GM21390 (cell line): Measurements from ENCODE around the gene PNMA5.

ENCODE experiments used
- ATAC-seq: cut with Tn5 transposase; IDR thresholded peaks from one replicate; pipeline ENCODE4 v1.9.1; 2021; ENCODE audit not compliant: unreplicated experiment

PNMA5 gene

GRCh38 chrX:152958524-152959465 lies 35.1 kb downstream of the PNMA5 start:
- peak; percentile 98 for ATAC-seq

DNA sequence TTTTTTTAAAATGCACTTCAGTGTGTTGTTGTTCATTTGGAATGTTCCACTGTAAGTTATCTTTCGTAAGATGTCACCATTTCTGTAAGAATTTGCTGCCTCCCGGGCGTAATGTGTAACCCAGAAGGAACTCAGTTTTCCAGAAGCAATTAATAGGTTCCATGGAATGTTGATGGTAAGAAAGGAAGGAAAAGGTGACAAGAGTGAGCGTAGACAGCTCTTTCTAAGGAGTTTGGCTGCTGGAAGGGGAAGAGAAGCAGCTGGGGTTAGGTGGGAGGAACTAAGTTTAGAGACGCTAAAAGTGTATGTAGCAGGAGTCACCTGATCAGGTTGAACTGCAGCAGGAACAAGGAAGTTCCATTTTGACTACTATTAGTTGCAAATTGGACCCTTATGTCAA lies 35.9 kb downstream of the PNMA5 start:
- no peak for ATAC-seq

- ATAC-seq, result no peak
Measured at GRCh38 chrX:152950786-152951185, 43.1 kb downstream of the PNMA5 start.

DNA sequence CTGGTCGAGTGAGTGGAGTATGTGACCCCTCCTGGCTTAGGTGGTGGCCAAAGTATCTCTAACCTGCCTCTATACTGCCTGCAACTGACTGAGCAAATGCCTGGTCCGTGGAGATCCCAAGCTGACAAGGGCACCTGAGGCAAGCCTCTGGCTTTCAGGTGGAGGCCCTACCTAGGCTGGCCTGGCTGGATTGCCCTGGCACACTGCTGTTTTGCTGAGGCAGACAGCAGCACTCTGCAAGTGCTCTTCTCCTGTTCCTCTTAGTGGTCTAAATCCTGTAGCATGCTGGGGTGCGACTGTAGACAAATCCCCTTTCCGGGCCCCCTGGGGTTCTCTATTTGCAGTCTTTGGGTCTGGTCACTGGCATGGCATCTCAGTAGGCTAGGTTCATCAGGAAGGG lies 44.8 kb downstream of the PNMA5 start:
- ATAC-seq, result no peak

GRCh38 chrX:152946681-152947080 lies 47.2 kb downstream of the PNMA5 start:
- ATAC-seq, result no peak

DNA sequence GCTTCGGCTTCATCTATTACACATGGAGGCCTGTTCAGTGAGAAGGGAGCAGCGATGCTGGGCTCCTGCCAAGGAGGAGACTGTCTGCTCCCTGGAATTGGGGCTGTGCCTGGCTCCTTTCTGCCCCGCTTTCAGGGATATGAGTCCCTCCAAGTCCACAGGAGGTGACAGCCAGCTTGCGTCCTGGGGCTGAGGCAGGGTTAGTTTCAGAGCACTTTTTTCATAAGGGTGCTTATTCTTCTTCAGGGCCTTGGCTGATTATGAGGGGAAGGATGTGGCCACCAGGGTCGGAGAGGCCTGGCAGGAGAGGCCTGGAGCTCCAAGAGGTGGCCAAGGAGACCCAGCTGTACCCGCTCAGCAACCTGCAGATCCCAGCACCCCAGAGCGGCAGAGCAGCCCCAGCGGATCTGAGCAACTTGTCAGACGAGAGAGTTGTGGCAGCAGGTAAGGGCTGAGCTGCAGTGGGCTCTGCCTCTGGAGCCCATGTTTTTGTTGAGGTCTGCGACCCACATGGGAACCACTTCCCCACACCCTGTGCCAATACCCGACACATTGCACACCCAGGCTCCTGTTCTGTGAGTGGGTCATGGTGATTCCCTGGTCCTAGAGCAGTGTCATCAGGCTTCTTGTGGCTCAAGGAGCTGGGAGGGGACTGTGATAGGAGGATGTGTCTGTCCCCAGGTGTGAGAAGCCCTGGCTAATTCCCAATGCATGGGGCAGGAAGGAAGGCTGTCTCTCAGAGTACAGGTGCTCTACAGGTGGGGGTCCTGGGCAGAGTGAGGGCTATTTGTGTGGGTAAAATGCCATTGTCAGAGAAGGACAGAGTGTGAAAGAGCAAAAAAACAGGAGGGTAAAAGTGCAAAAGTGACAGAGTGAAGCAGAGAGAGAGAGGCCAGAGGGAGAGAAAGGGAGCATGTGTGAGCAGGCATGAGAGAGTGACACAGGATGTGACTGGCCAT lies 48.6 kb downstream of the PNMA5 start:
- ATAC-seq, result no peak

- ATAC-seq, result no peak
Measured at GRCh38 chrX:152943826-152944225, 50.1 kb downstream of the PNMA5 start.

- no peak for ATAC-seq
Measured at GRCh38 chrX:152942077-152942442, 51.9 kb downstream of the PNMA5 start.

GRCh38 chrX:152941328-152942076 lies 52.4 kb downstream of the PNMA5 start:
- peak; percentile 92 for ATAC-seq
